ENCODE results near the gene ARGLU1. TPM values are rescaled to one million over a fixed set of nuclear protein-coding genes. Genes with fewer than 3 reads are reported as not detected.

Gene ARGLU1
- total and polyA plus RNA-seq, 2 experiments from 2014 or later: 108 to 166 TPM

DNA sequence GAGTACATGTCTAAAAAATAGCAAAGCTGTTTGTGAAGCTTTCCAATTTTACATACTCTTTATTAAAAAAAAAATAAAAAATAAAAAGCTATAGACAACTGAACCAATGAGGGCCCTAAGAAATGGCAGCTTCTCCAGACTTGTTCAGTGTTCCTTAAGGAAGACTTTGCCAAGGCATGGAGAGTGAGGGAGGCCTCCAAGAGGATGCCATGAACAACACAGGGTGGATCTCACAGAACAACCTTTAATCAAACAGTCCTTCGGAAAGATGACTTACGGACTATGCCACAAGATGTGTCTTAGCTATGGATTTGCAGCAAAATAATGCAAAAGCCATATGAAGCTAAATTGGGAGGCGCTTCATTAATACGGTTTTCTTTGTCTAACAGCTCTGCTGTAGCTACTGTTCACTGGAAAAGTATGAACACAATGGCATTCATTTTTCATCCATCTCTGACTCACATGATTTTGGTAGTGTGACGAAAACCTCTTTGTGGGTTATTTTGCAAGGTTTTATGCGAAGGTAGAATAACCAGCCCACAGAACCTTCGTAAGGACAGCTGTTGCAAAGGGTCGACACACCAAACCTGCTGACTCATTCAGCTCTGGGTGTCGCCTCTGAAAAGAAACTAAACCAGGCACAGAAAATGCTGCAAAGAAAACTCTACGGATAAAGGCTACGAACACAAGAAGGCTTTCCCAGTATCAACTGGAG is 60.2 kb downstream of the ARGLU1 start:
- Histone ChIP-seq H3K79me2 (replicated peaks; ENCODE audit: insufficient read depth) (peaks cover 52% of the 10 kb centered on the region), H3K4me3 (no peak overlapping the region), H3K4me2 (peak overlapping the region; percentile 30; the same call in 1 of the 2 replicates), H3K36me3 (ENCODE audit: insufficient read depth) (no peaks in the 10 kb centered on the region), H3K27me3 (ENCODE audit: insufficient read depth) (no peaks in the 10 kb centered on the region), H3F3A (replicated peaks; ENCODE audit: low read depth) (no peaks in the 10 kb centered on the region), H4K20me1 (replicated peaks; ENCODE audit: insufficient read depth) (no peaks in the 10 kb centered on the region), H2AFZ (0 out of 2 replicates have a peak overlapping the region, but pooled peaks have one; percentile 2), H3K27ac (ENCODE audit: low read depth) (peak overlapping the region; percentile 50; the same call in 1 of the 2 replicates), H3K9me2 (ENCODE audit: insufficient read depth) (no peaks in the 10 kb centered on the region), H3K4me1 (ENCODE audit: insufficient read depth) (peaks cover 23% of the 10 kb centered on the region)
- H3K27ac Mint-ChIP-seq: peak overlapping the region; percentile 96
- H3K4me1 Mint-ChIP-seq: peaks cover 17% of the 10 kb centered on the region
- ATAC-seq: peak; percentile 55
- no peak for TF ChIP-seq STAT1 (IDR thresholded peaks at IDR 0.05; ENCODE audit: unreplicated experiment)
- no peak for TF ChIP-seq ZNF331 (CRISPR knock-in tag; IDR thresholded peaks at IDR 0.05; ENCODE audit: low read depth)
- no peak for TF ChIP-seq EZH2phosphoT487 (IDR thresholded peaks at IDR 0.05; ENCODE audit: unreplicated experiment)
- no peak for TF ChIP-seq CREB1 (CRISPR knock-in tag; IDR thresholded peaks at IDR 0.05; ENCODE audit: low read depth)
- no peak for TF ChIP-seq ZNF114 (CRISPR knock-in tag; IDR thresholded peaks at IDR 0.05)
- TF ChIP-seq, protein P1, sequence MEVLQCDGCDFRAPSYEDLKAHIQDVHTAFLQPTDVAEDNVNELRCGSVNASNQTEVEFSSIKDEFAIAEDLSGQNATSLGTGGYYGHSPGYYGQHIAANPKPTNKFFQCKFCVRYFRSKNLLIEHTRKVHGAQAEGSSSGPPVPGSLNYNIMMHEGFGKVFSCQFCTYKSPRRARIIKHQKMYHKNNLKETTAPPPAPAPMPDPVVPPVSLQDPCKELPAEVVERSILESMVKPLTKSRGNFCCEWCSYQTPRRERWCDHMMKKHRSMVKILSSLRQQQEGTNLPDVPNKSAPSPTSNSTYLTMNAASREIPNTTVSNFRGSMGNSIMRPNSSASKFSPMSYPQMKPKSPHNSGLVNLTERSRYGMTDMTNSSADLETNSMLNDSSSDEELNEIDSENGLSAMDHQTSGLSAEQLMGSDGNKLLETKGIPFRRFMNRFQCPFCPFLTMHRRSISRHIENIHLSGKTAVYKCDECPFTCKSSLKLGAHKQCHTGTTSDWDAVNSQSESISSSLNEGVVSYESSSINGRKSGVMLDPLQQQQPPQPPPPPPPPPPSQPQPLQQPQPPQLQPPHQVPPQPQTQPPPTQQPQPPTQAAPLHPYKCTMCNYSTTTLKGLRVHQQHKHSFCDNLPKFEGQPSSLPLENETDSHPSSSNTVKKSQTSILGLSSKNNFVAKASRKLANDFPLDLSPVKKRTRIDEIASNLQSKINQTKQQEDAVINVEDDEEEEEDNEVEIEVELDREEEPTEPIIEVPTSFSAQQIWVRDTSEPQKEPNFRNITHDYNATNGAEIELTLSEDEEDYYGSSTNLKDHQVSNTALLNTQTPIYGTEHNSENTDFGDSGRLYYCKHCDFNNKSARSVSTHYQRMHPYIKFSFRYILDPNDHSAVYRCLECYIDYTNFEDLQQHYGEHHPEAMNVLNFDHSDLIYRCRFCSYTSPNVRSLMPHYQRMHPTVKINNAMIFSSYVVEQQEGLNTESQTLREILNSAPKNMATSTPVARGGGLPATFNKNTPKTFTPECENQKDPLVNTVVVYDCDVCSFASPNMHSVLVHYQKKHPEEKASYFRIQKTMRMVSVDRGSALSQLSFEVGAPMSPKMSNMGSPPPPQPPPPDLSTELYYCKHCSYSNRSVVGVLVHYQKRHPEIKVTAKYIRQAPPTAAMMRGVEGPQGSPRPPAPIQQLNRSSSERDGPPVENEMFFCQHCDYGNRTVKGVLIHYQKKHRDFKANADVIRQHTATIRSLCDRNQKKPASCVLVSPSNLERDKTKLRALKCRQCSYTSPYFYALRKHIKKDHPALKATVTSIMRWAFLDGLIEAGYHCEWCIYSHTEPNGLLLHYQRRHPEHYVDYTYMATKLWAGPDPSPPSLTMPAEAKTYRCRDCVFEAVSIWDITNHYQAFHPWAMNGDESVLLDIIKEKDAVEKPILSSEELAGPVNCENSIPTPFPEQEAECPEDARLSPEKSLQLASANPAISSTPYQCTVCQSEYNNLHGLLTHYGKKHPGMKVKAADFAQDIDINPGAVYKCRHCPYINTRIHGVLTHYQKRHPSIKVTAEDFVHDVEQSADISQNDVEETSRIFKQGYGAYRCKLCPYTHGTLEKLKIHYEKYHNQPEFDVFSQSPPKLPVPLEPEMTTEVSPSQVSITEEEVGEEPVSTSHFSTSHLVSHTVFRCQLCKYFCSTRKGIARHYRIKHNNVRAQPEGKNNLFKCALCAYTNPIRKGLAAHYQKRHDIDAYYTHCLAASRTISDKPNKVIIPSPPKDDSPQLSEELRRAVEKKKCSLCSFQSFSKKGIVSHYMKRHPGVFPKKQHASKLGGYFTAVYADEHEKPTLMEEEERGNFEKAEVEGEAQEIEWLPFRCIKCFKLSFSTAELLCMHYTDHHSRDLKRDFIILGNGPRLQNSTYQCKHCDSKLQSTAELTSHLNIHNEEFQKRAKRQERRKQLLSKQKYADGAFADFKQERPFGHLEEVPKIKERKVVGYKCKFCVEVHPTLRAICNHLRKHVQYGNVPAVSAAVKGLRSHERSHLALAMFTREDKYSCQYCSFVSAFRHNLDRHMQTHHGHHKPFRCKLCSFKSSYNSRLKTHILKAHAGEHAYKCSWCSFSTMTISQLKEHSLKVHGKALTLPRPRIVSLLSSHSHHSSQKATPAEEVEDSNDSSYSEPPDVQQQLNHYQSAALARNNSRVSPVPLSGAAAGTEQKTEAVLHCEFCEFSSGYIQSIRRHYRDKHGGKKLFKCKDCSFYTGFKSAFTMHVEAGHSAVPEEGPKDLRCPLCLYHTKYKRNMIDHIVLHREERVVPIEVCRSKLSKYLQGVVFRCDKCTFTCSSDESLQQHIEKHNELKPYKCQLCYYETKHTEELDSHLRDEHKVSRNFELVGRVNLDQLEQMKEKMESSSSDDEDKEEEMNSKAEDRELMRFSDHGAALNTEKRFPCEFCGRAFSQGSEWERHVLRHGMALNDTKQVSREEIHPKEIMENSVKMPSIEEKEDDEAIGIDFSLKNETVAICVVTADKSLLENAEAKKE (CRISPR knock-in tag; IDR thresholded peaks at IDR 0.05): no peak
- TF ChIP-seq, protein P2, sequence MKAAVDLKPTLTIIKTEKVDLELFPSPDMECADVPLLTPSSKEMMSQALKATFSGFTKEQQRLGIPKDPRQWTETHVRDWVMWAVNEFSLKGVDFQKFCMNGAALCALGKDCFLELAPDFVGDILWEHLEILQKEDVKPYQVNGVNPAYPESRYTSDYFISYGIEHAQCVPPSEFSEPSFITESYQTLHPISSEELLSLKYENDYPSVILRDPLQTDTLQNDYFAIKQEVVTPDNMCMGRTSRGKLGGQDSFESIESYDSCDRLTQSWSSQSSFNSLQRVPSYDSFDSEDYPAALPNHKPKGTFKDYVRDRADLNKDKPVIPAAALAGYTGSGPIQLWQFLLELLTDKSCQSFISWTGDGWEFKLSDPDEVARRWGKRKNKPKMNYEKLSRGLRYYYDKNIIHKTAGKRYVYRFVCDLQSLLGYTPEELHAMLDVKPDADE (IDR thresholded peaks at IDR 0.05): no peak
- no peak for TF ChIP-seq NANOG (IDR thresholded peaks at IDR 0.05; ENCODE audit: borderline replicate concordance)
- no peaks in the 10 kb centered on the region for H3K9me3 Mint-ChIP-seq
- H3K27me3 Mint-ChIP-seq (ENCODE audit: insufficient read depth, low read depth, poor library complexity): no peaks in the 10 kb centered on the region
- peaks cover 17% of the 10 kb centered on the region; the same call in 2 of the 3 replicates for H3K36me3 Mint-ChIP-seq (ENCODE audit: low read depth)
- peak; percentile 48 for DNase-seq (ENCODE audit: low spot score)
- H3K4me3 Mint-ChIP-seq: no peak overlapping the region

Data from GM23338 (cell line).